DND-41 (cell line): Measurements from ENCODE around the gene INTS3.
"Not testable (repeated sequence)": the region's sequence is repeated elsewhere in the genome, so short reads cannot be mapped to it uniquely, and the experiment has no call there.

Experiments
- ATAC-seq: fragments of 200-7000 bp; cut with Tn5 transposase; 3 replicates; pipeline ENCODE4 v1.9.1; 2021; ENCODE audit warnings: low read depth; ENCODE audit not compliant: insufficient read depth
- DNase-seq: peaks from one replicate; pipeline ENCODE4 v3.0.0-alpha.2; 2020
- H2AFZ ChIP-seq: 2 replicates; pipeline ENCODE4 v1.6.0; 2012; ENCODE audit warnings: low read depth, low read length
- H3K27ac ChIP-seq: 2 replicates; pipeline ENCODE4 v1.5.1; 2012; ENCODE audit warnings: low read length, inconsistent platforms
- H3K27me3 ChIP-seq: fragments of 200-600 bp; sonication (generic); 2 replicates; pipeline ENCODE4 v1.6.0; 2012; ENCODE audit warnings: low read length, mild to moderate bottlenecking, inconsistent platforms; ENCODE audit not compliant: insufficient read depth, poor library complexity
- H3K36me3 ChIP-seq: 2 replicates; pipeline ENCODE4 v1.5.1; 2012; ENCODE audit warnings: low read length, inconsistent platforms; ENCODE audit not compliant: insufficient read depth
- H3K4me1 ChIP-seq: 2 replicates; pipeline ENCODE4 v1.5.1; 2012; ENCODE audit warnings: mild to moderate bottlenecking, low read length; ENCODE audit not compliant: insufficient read depth
- H3K4me2 ChIP-seq: 2 replicates; pipeline ENCODE4 v1.6.0; 2012; ENCODE audit warnings: mild to moderate bottlenecking, moderate library complexity, low read length, inconsistent platforms; ENCODE audit not compliant: insufficient read depth
- H3K4me3 ChIP-seq, 2 experiments: fragments of 200-600 bp in 1 of 2; shearing (Covaris generic) in 1 of 2; 2 replicates each; pipeline ENCODE4 v1.5.1; 2012 to 2016; ENCODE audit warnings: inconsistent platforms in 2 of 2, low read length in 2 of 2, mild to moderate bottlenecking in 2 of 2, low read depth in 1 of 2, moderate library complexity in 1 of 2
- H3K79me2 ChIP-seq: 2 replicates; pipeline ENCODE4 v1.6.0; 2012; ENCODE audit warnings: low read length, inconsistent platforms; ENCODE audit not compliant: insufficient read depth
- H3K9ac ChIP-seq: 2 replicates; pipeline ENCODE4 v1.6.0; 2012; ENCODE audit warnings: low read depth, mild to moderate bottlenecking, inconsistent platforms, low read length, moderate library complexity
- H3K9me3 ChIP-seq: 2 replicates; pipeline ENCODE4 v1.5.1; 2012; ENCODE audit warnings: low read length, moderate library complexity, mild to moderate bottlenecking, inconsistent platforms; ENCODE audit not compliant: insufficient read depth, severe bottlenecking
- H4K20me1 ChIP-seq: 2 replicates; pipeline ENCODE4 v1.6.0; 2012; ENCODE audit warnings: low read length; ENCODE audit not compliant: insufficient read depth
- CTCF ChIP-seq: IDR thresholded peaks from 2 replicates; pipeline ENCODE4 v1.5.1; 2012; ENCODE audit warnings: borderline replicate concordance, low read length, moderate library complexity, mild to moderate bottlenecking; ENCODE audit not compliant: poor library complexity, severe bottlenecking; ENCODE audit errors: extremely low read depth
- EZH2 ChIP-seq: IDR thresholded peaks from 3 replicates; pipeline ENCODE4 v1.6.1; 2012; ENCODE audit warnings: borderline replicate concordance, low read depth, mild to moderate bottlenecking, moderate library complexity, low read length, inconsistent platforms; ENCODE audit not compliant: severe bottlenecking

Gene INTS3

GRCh38 chr1:153780551-153780950 is 52.7 kb downstream of the INTS3 start:
- ATAC-seq (no peak), DNase-seq (no peak)
- no peaks in the 10 kb centered on the region for H3K79me2 ChIP-seq
- peaks cover 16% of the 10 kb centered on the region for H3K4me1 ChIP-seq
- H3K36me3 ChIP-seq, result no peaks in the 10 kb centered on the region; the same call in 1 of the 2 replicates
- no peaks in the 10 kb centered on the region for H3K27me3 ChIP-seq
- H3K4me2 ChIP-seq, result no peak overlapping the region
- H4K20me1 ChIP-seq, result no peaks in the 10 kb centered on the region
- TF ChIP-seq EZH2 (no peak), CTCF (no peak)
- H3K27ac ChIP-seq, result no peak overlapping the region
- H3K4me3 ChIP-seq, result no peak overlapping the region
- H2AFZ ChIP-seq, result no peak overlapping the region
- no peaks in the 10 kb centered on the region for H3K9me3 ChIP-seq
- no peak overlapping the region for H3K9ac ChIP-seq

- not testable (repeated sequence) for H3K36me3 ChIP-seq, H3K27me3 ChIP-seq, DNase-seq, H3K79me2 ChIP-seq, H3K9me3 ChIP-seq, ATAC-seq, H4K20me1 ChIP-seq
- peak overlapping the region; percentile 98 for H2AFZ ChIP-seq
- peak overlapping the region; percentile 93 for H3K27ac ChIP-seq
- H3K4me2 ChIP-seq, result peak overlapping the region; percentile 89
- H3K4me1 ChIP-seq, result peaks cover 16% of the 10 kb centered on the region
- H3K9ac ChIP-seq, result peak overlapping the region; percentile 87
- H3K4me3 ChIP-seq, result peak overlapping the region in 1 of 2 experiments; percentile 73; a peak in 3 of 4 replicates
Observed at GRCh38 chr1:153782648-153783047, 54.8 kb downstream of the INTS3 start.

- peak overlapping the region; percentile 98 for H2AFZ ChIP-seq
- H3K4me2 ChIP-seq, result peak overlapping the region; percentile 89
- ATAC-seq (peak; percentile 93), DNase-seq (peak; percentile 95)
- no peaks in the 10 kb centered on the region for H3K9me3 ChIP-seq
- no peaks in the 10 kb centered on the region for H3K27me3 ChIP-seq
- H3K4me1 ChIP-seq, result peaks cover 16% of the 10 kb centered on the region
- H3K27ac ChIP-seq, result peak overlapping the region; percentile 93
- peak overlapping the region; percentile 52 to 73 for H3K4me3 ChIP-seq
- H3K9ac ChIP-seq, result peak overlapping the region; percentile 87
- H3K79me2 ChIP-seq, result no peaks in the 10 kb centered on the region
- TF ChIP-seq EZH2, result no peak
- TF ChIP-seq CTCF, result no peak
- no peaks in the 10 kb centered on the region for H4K20me1 ChIP-seq
- H3K36me3 ChIP-seq, result no peaks in the 10 kb centered on the region
Observed at GRCh38 chr1:153783233-153784190, 55.7 kb downstream of the INTS3 start.

GRCh38 chr1:153786038-153786790 is 58.4 kb downstream of the INTS3 start:
- Histone ChIP-seq H3K27ac (no peak overlapping the region), H3K79me2 (no peaks in the 10 kb centered on the region), H3K4me1 (peaks cover 19% of the 10 kb centered on the region), H3K9ac (no peak overlapping the region), H4K20me1 (no peaks in the 10 kb centered on the region), H3K36me3 (no peaks in the 10 kb centered on the region), H3K4me2 (no peak overlapping the region), H3K9me3 (no peaks in the 10 kb centered on the region), H3K27me3 (no peaks in the 10 kb centered on the region), H3K4me3 (no peak overlapping the region), H2AFZ (no peak overlapping the region)
- ATAC-seq, result no peak
- no peak for TF ChIP-seq CTCF
- no peak for TF ChIP-seq EZH2
- no peak for DNase-seq
